Memory B cell (primary cell): ENCODE results near the gene USP32.
A peak's percentile ranks its signal among the peaks of the same experiment; 100 is the strongest.

ENCODE experiments used
- ATAC-seq: fragments of 150-1000 bp; cut with Tn5 transposase; 2 replicates; pipeline ENCODE4 v1.10.0; 2021; ENCODE audit warnings: low read depth, mild to moderate bottlenecking, moderate library complexity
- DNase-seq, 2 donors: peaks; one replicate each; pipeline ENCODE4 v3.0.0; 2022; ENCODE audit warnings: low spot score in 2 of 2
- H3K27ac Mint-ChIP-seq: one replicate; pipeline ENCODE4 v1.8.0; 2022; ENCODE audit warnings: mild to moderate bottlenecking, moderate library complexity, mixed read lengths
- H3K27me3 Mint-ChIP-seq: one replicate; pipeline ENCODE4 v1.8.0; 2022; ENCODE audit warnings: mixed read lengths
- H3K36me3 Mint-ChIP-seq: one replicate; pipeline ENCODE4 v1.8.0; 2022; ENCODE audit warnings: mild to moderate bottlenecking, mixed read lengths
- H3K4me1 Mint-ChIP-seq: one replicate; pipeline ENCODE4 v1.8.0; 2022; ENCODE audit warnings: mixed read lengths
- H3K4me3 Mint-ChIP-seq: one replicate; pipeline ENCODE4 v1.8.0; 2022; ENCODE audit warnings: mild to moderate bottlenecking, moderate library complexity, mixed read lengths
- H3K9me3 Mint-ChIP-seq: one replicate; pipeline ENCODE4 v1.8.0; 2022; ENCODE audit warnings: mixed read lengths

The USP32 gene

GRCh38 chr17:60300011-60300410 lies 91.9 kb downstream of the USP32 start:
- ATAC-seq (no peak), DNase-seq (no peak)
- H3K9me3 Mint-ChIP-seq = peaks cover 3% of the 10 kb centered on the region
- H3K27me3 Mint-ChIP-seq = no peaks in the 10 kb centered on the region
- peaks cover 7% of the 10 kb centered on the region for H3K4me1 Mint-ChIP-seq
- no peak overlapping the region for H3K27ac Mint-ChIP-seq
- no peak overlapping the region for H3K4me3 Mint-ChIP-seq
- H3K36me3 Mint-ChIP-seq = peaks cover 16% of the 10 kb centered on the region

GRCh38 chr17:60297760-60298401 lies 94.1 kb downstream of the USP32 start:
- ATAC-seq (no peak), DNase-seq (no peak)
- H3K36me3 Mint-ChIP-seq = peaks cover 19% of the 10 kb centered on the region
- no peak overlapping the region for H3K4me3 Mint-ChIP-seq
- no peak overlapping the region for H3K27ac Mint-ChIP-seq
- H3K27me3 Mint-ChIP-seq = no peaks in the 10 kb centered on the region
- peaks cover 3% of the 10 kb centered on the region for H3K4me1 Mint-ChIP-seq
- H3K9me3 Mint-ChIP-seq = no peaks in the 10 kb centered on the region

- no peaks in the 10 kb centered on the region for H3K9me3 Mint-ChIP-seq
- peaks cover 7% of the 10 kb centered on the region for H3K4me1 Mint-ChIP-seq
- DNase-seq (no peak), ATAC-seq (no peak)
- peaks cover 25% of the 10 kb centered on the region for H3K36me3 Mint-ChIP-seq
- H3K27ac Mint-ChIP-seq = no peak overlapping the region
- H3K27me3 Mint-ChIP-seq = no peaks in the 10 kb centered on the region
- H3K4me3 Mint-ChIP-seq = no peak overlapping the region
These were observed 95.8 kb downstream of the USP32 start for GRCh38 chr17:60296177-60296576.

- DNase-seq (no peak), ATAC-seq (no peak)
- H3K36me3 Mint-ChIP-seq = peaks cover 24% of the 10 kb centered on the region
These were observed 98.2 kb downstream of the USP32 start for GRCh38 chr17:60293580-60294335.

GRCh38 chr17:60292697-60293096 lies 99.2 kb downstream of the USP32 start:
- Mint-ChIP-seq H3K27ac (no peak overlapping the region), H3K4me1 (peaks cover 7% of the 10 kb centered on the region), H3K9me3 (no peaks in the 10 kb centered on the region), H3K27me3 (no peaks in the 10 kb centered on the region), H3K4me3 (no peak overlapping the region), H3K36me3 (peaks cover 25% of the 10 kb centered on the region)
- DNase-seq (no peak), ATAC-seq (no peak)

More at GRCh38 chr17:60293580-60294335, 98.2 kb downstream of the USP32 start:
- no peaks in the 10 kb centered on the region for H3K9me3 Mint-ChIP-seq
- peaks cover 7% of the 10 kb centered on the region for H3K4me1 Mint-ChIP-seq
- no peak overlapping the region for H3K4me3 Mint-ChIP-seq
- H3K27ac Mint-ChIP-seq = no peak overlapping the region
- no peaks in the 10 kb centered on the region for H3K27me3 Mint-ChIP-seq

GRCh38 chr17:60284709-60285108 lies 107.2 kb downstream of the USP32 start:
- H3K27me3 Mint-ChIP-seq = no peaks in the 10 kb centered on the region
- H3K9me3 Mint-ChIP-seq = no peaks in the 10 kb centered on the region
- H3K4me1 Mint-ChIP-seq = peaks cover 7% of the 10 kb centered on the region
- ATAC-seq (no peak), DNase-seq (no peak)
- H3K36me3 Mint-ChIP-seq = peaks cover 26% of the 10 kb centered on the region
- H3K4me3 Mint-ChIP-seq = no peak overlapping the region
- peak overlapping the region; percentile 62 for H3K27ac Mint-ChIP-seq

GRCh38 chr17:60283816-60284215 lies 108.1 kb downstream of the USP32 start:
- Mint-ChIP-seq H3K27me3 (no peaks in the 10 kb centered on the region), H3K4me1 (peaks cover 7% of the 10 kb centered on the region), H3K9me3 (no peaks in the 10 kb centered on the region), H3K36me3 (peaks cover 23% of the 10 kb centered on the region), H3K4me3 (no peak overlapping the region), H3K27ac (no peak overlapping the region)
- no peak for ATAC-seq
- DNase-seq = no peak

GRCh38 chr17:60280673-60281072 lies 111.3 kb downstream of the USP32 start:
- peaks cover 15% of the 10 kb centered on the region for H3K36me3 Mint-ChIP-seq
- no peaks in the 10 kb centered on the region for H3K27me3 Mint-ChIP-seq
- peaks cover 9% of the 10 kb centered on the region for H3K4me1 Mint-ChIP-seq
- no peak for DNase-seq
- ATAC-seq = no peak
- H3K4me3 Mint-ChIP-seq = no peak overlapping the region
- no peak overlapping the region for H3K27ac Mint-ChIP-seq
- H3K9me3 Mint-ChIP-seq = no peaks in the 10 kb centered on the region

GRCh38 chr17:60278237-60278636 lies 113.7 kb downstream of the USP32 start:
- H3K9me3 Mint-ChIP-seq = no peaks in the 10 kb centered on the region
- H3K27ac Mint-ChIP-seq = peak overlapping the region; percentile 19
- DNase-seq (no peak), ATAC-seq (no peak)
- no peak overlapping the region for H3K4me3 Mint-ChIP-seq
- no peaks in the 10 kb centered on the region for H3K27me3 Mint-ChIP-seq
- peaks cover 7% of the 10 kb centered on the region for H3K4me1 Mint-ChIP-seq
- H3K36me3 Mint-ChIP-seq = peaks cover 12% of the 10 kb centered on the region

GRCh38 chr17:60277258-60277657 lies 114.7 kb downstream of the USP32 start:
- Mint-ChIP-seq H3K4me1 (peaks cover 7% of the 10 kb centered on the region), H3K27me3 (no peaks in the 10 kb centered on the region), H3K4me3 (no peak overlapping the region), H3K9me3 (no peaks in the 10 kb centered on the region), H3K27ac (no peak overlapping the region), H3K36me3 (peaks cover 12% of the 10 kb centered on the region)
- no peak for ATAC-seq
- DNase-seq = no peak

- ATAC-seq = no peak
- H3K4me3 Mint-ChIP-seq = no peak overlapping the region
- no peaks in the 10 kb centered on the region for H3K4me1 Mint-ChIP-seq
- H3K36me3 Mint-ChIP-seq = peaks cover 14% of the 10 kb centered on the region
- no peak for DNase-seq
- H3K9me3 Mint-ChIP-seq = no peaks in the 10 kb centered on the region
- no peak overlapping the region for H3K27ac Mint-ChIP-seq
- H3K27me3 Mint-ChIP-seq = no peaks in the 10 kb centered on the region
These were observed 122.5 kb downstream of the USP32 start for GRCh38 chr17:60269417-60269816.

- Mint-ChIP-seq H3K27ac (no peak overlapping the region), H3K4me1 (peaks cover 3% of the 10 kb centered on the region), H3K27me3 (no peaks in the 10 kb centered on the region), H3K36me3 (peaks cover 29% of the 10 kb centered on the region), H3K9me3 (no peaks in the 10 kb centered on the region), H3K4me3 (no peak overlapping the region)
- DNase-seq = no peak
- ATAC-seq = no peak
These were observed 131.4 kb downstream of the USP32 start for GRCh38 chr17:60260540-60260939.

- Mint-ChIP-seq H3K4me1 (peaks cover 3% of the 10 kb centered on the region), H3K36me3 (peaks cover 26% of the 10 kb centered on the region), H3K27me3 (no peaks in the 10 kb centered on the region), H3K9me3 (no peaks in the 10 kb centered on the region), H3K27ac (no peak overlapping the region), H3K4me3 (no peak overlapping the region)
- ATAC-seq = no peak
- no peak for DNase-seq
These were observed 133.6 kb downstream of the USP32 start for GRCh38 chr17:60258313-60258712.

GRCh38 chr17:60256174-60256573 lies 135.8 kb downstream of the USP32 start:
- H3K27ac Mint-ChIP-seq = no peak overlapping the region
- ATAC-seq (no peak), DNase-seq (no peak)
- peaks cover 3% of the 10 kb centered on the region for H3K4me1 Mint-ChIP-seq
- no peak overlapping the region for H3K4me3 Mint-ChIP-seq
- peaks cover 22% of the 10 kb centered on the region for H3K36me3 Mint-ChIP-seq
- no peaks in the 10 kb centered on the region for H3K27me3 Mint-ChIP-seq
- no peaks in the 10 kb centered on the region for H3K9me3 Mint-ChIP-seq

GRCh38 chr17:60253048-60253447 lies 138.9 kb downstream of the USP32 start:
- Mint-ChIP-seq H3K27me3 (no peaks in the 10 kb centered on the region), H3K4me1 (peaks cover 3% of the 10 kb centered on the region), H3K36me3 (peaks cover 32% of the 10 kb centered on the region), H3K4me3 (no peak overlapping the region), H3K27ac (no peak overlapping the region), H3K9me3 (peaks cover 3% of the 10 kb centered on the region)
- DNase-seq (no peak), ATAC-seq (no peak)
